Measurements from ENCODE around the gene MAGT1. TPM values are rescaled to one million over a fixed set of nuclear protein-coding genes. Genes with fewer than 3 reads are reported as not detected.

The MAGT1 gene
- total and polyA plus RNA-seq, 4 experiments from 2014 or later, result 29.5 to 52.7 (median 38.7) TPM

- Mint-ChIP-seq H3K36me3 (no peaks in the 10 kb centered on the region), H3K9me3 (no peaks in the 10 kb centered on the region), H3K4me1 (no peaks in the 10 kb centered on the region), H3K4me3 (no peak overlapping the region), H3K27ac (no peak overlapping the region), H3K27me3 (no peaks in the 10 kb centered on the region)
- no peaks in the 10 kb centered on the region for H3K4me1 ChIP-seq (ENCODE audit: insufficient read depth, low read length)
- POLR2A ChIA-PET (ENCODE audit: partially characterized antibody), result no interaction called here
- no peak overlapping the region for H3K4me3 ChIP-seq (ENCODE audit: low read length in 2 of 2)
- DNase-seq, result no peak
- no peaks in the 10 kb centered on the region for H3K27me3 ChIP-seq (ENCODE audit: insufficient read depth, low read length)
- H3K27ac ChIP-seq (ENCODE audit: low read depth, low read length), result no peak overlapping the region
- no peaks in the 10 kb centered on the region for H3K36me3 ChIP-seq (ENCODE audit: insufficient read depth, low read length)
- CTCF ChIA-PET (ENCODE audit: partially characterized antibody), result no interaction called here
- no peaks in the 10 kb centered on the region for H3K9me3 ChIP-seq (ENCODE audit: control insufficient read depth in 1 of 2, low read length in 2 of 2)
- intact Hi-C loops (cut with micrococcal nuclease), result no loop called here
Observed at GRCh38 chrX:77793946-77794345, 101.3 kb downstream of the MAGT1 start.

- POLR2A ChIA-PET (ENCODE audit: partially characterized antibody), result interaction anchor here (1.0 kb wide), 1 partner anchor 24 kb away, joined by 3 read pairs; no protein-coding TSS in a partner anchor
- intact Hi-C loops (cut with micrococcal nuclease), result loop anchor here (5.0 to 10.0 kb wide), 2 partner anchors 73 to 124 kb away; partner anchors contain the start of gene ATP7A
Observed at GRCh38 chrX:77788050-77788449, 107.2 kb downstream of the MAGT1 start.

GRCh38 chrX:77786365-77786680, 108.9 kb downstream of the MAGT1 start:
- DNase-seq, result no peak
- no peaks in the 10 kb centered on the region for H3K9me3 ChIP-seq (ENCODE audit: control insufficient read depth in 1 of 2, low read length in 2 of 2)
- peak overlapping the region; percentile 51 to 57 for H3K4me3 ChIP-seq (ENCODE audit: low read length in 2 of 2)
- intact Hi-C loops (cut with micrococcal nuclease), result loop anchor here (2.0 to 10.0 kb wide), 3 partner anchors 72 to 318 kb away; partner anchors contain the start of genes ATP7A and PGK1
- peaks cover 44% of the 10 kb centered on the region for H3K4me1 ChIP-seq (ENCODE audit: insufficient read depth, low read length)
- peaks cover 3 to 8% of the 10 kb centered on the region in 2 donors for H3K36me3 Mint-ChIP-seq
- H3K36me3 ChIP-seq (ENCODE audit: insufficient read depth, low read length), result no peaks in the 10 kb centered on the region
- H3K27ac ChIP-seq (ENCODE audit: low read depth, low read length), result peak overlapping the region; percentile 90
- no peaks in the 10 kb centered on the region for H3K9me3 Mint-ChIP-seq
- H3K4me3 Mint-ChIP-seq, result peak overlapping the region; percentile 98 to 100 (median 99)
- peaks cover 10 to 52% (median 24%) of the 10 kb centered on the region in 4 donors for H3K4me1 Mint-ChIP-seq
- H3K27ac Mint-ChIP-seq, result peak overlapping the region; percentile 99 to 100 (median 100)
- CTCF ChIA-PET (ENCODE audit: partially characterized antibody), result no interaction called here
- no peaks in the 10 kb centered on the region for H3K27me3 Mint-ChIP-seq
- POLR2A ChIA-PET (ENCODE audit: partially characterized antibody), result interaction anchor here (1.0 kb wide), 3 partner anchors 71 to 111 kb away, joined by 3 to 7 read pairs (median 3); partner anchors contain the start of gene MAGT1
- H3K27me3 ChIP-seq (ENCODE audit: insufficient read depth, low read length), result no peaks in the 10 kb centered on the region

More at GRCh38 chrX:77788050-77788449, 107.2 kb downstream of the MAGT1 start:
- no peaks in the 10 kb centered on the region for H3K27me3 ChIP-seq (ENCODE audit: insufficient read depth, low read length)
- peaks cover 10 to 43% (median 17%) of the 10 kb centered on the region in 4 donors for H3K4me1 Mint-ChIP-seq
- H3K36me3 Mint-ChIP-seq, result peaks cover 3 to 8% of the 10 kb centered on the region in 2 donors
- peak overlapping the region; percentile 46 for H3K27ac ChIP-seq (ENCODE audit: low read depth, low read length)
- peak overlapping the region; percentile 36 to 47 for H3K4me3 ChIP-seq (ENCODE audit: low read length in 2 of 2)
- no peaks in the 10 kb centered on the region for H3K9me3 ChIP-seq (ENCODE audit: control insufficient read depth in 1 of 2, low read length in 2 of 2)
- peak overlapping the region; percentile 68 to 99 (median 88) for H3K27ac Mint-ChIP-seq
- peak; percentile 41 to 60 (median 54) for DNase-seq
- peak overlapping the region; percentile 69 to 99 (median 84) for H3K4me3 Mint-ChIP-seq
- H3K9me3 Mint-ChIP-seq, result no peaks in the 10 kb centered on the region
- no peaks in the 10 kb centered on the region for H3K27me3 Mint-ChIP-seq
- CTCF ChIA-PET (ENCODE audit: partially characterized antibody), result interaction anchor here (1.5 kb wide), 1 partner anchor 111 kb away, joined by 3 read pairs; the partner anchor contains the start of gene COX7B
- H3K4me1 ChIP-seq (ENCODE audit: insufficient read depth, low read length), result peaks cover 28% of the 10 kb centered on the region
- H3K36me3 ChIP-seq (ENCODE audit: insufficient read depth, low read length), result no peaks in the 10 kb centered on the region

GRCh38 chrX:77785486-77786364, 109.5 kb downstream of the MAGT1 start, which contains the start of gene ATRX:
Gene ATRX, minus strand, starts transcription at chrX:77786216. Its CDS starts 215 bp downstream, at chrX:77786001.
- peak within 1 kb of the TSS; percentile 98 to 100 (median 99) for H3K4me3 Mint-ChIP-seq
- Histone ChIP-seq H3K36me3 (ENCODE audit: insufficient read depth, low read length) (no peaks in the 10 kb centered on the region), H3K4me3 (ENCODE audit: low read length in 2 of 2) (peak within 1 kb of the TSS; percentile 54 to 57), H3K27ac (ENCODE audit: low read depth, low read length) (peak within 1 kb of the TSS; percentile 90), H3K9me3 (ENCODE audit: control insufficient read depth in 1 of 2, low read length in 2 of 2) (no peaks in the 10 kb centered on the region), H3K4me1 (ENCODE audit: insufficient read depth, low read length) (peaks cover 45% of the 10 kb centered on the region), H3K27me3 (ENCODE audit: insufficient read depth, low read length) (no peaks in the 10 kb centered on the region)
- peaks cover 10 to 55% (median 26%) of the 10 kb centered on the region in 4 donors for H3K4me1 Mint-ChIP-seq
- intact Hi-C loops (cut with micrococcal nuclease), result loop anchor here (1.0 to 10.0 kb wide), 4 partner anchors 71 to 319 kb away; partner anchors contain the start of genes ATP7A, MAGT1 and PGK1
- H3K27ac Mint-ChIP-seq, result peak within 1 kb of the TSS; percentile 99 to 100 (median 100)
- H3K36me3 Mint-ChIP-seq, result peaks cover 3 to 8% of the 10 kb centered on the region in 2 donors
- POLR2A ChIA-PET (ENCODE audit: partially characterized antibody), result interaction anchor here (0.7 to 1.3 kb wide), 4 partner anchors 110 to 319 kb away, joined by 3 to 7 read pairs (median 4); partner anchors contain the start of genes COX7B, MAGT1 and PGK1
- no peaks in the 10 kb centered on the region for H3K9me3 Mint-ChIP-seq
- DNase-seq, result peak; percentile 80 to 87 (median 82)
- CTCF ChIA-PET (ENCODE audit: partially characterized antibody), result no interaction called here
- H3K27me3 Mint-ChIP-seq, result no peaks in the 10 kb centered on the region

- peaks cover 0 to 5% of the 10 kb centered on the region in 2 donors for H3K36me3 Mint-ChIP-seq
- H3K27me3 Mint-ChIP-seq, result no peaks in the 10 kb centered on the region
- Histone ChIP-seq H3K36me3 (ENCODE audit: insufficient read depth, low read length) (no peaks in the 10 kb centered on the region), H3K4me1 (ENCODE audit: insufficient read depth, low read length) (peaks cover 45% of the 10 kb centered on the region), H3K9me3 (ENCODE audit: control insufficient read depth in 1 of 2, low read length in 2 of 2) (no peaks in the 10 kb centered on the region), H3K27me3 (ENCODE audit: insufficient read depth, low read length) (no peaks in the 10 kb centered on the region), H3K27ac (ENCODE audit: low read depth, low read length) (no peak overlapping the region), H3K4me3 (ENCODE audit: low read length in 2 of 2) (no peak overlapping the region)
- H3K9me3 Mint-ChIP-seq, result no peaks in the 10 kb centered on the region
- ChIA-PET CTCF (ENCODE audit: partially characterized antibody) (interaction anchor here (0.7 kb wide), 1 partner anchor 122 kb away, joined by 3 read pairs; no protein-coding TSS in a partner anchor), POLR2A (ENCODE audit: partially characterized antibody) (interaction anchor here (0.6 kb wide), 1 partner anchor 55 kb away, joined by 3 read pairs; no protein-coding TSS in a partner anchor)
- H3K4me3 Mint-ChIP-seq, result peak overlapping the region in 3 of 8 donors; percentile 2 to 74 (median 71)
- intact Hi-C loops (cut with micrococcal nuclease), result loop anchor here (10.0 kb wide), 1 partner anchor 65 kb away; no protein-coding TSS in a partner anchor
- H3K4me1 Mint-ChIP-seq, result peaks cover 18 to 58% (median 42%) of the 10 kb centered on the region in 4 donors
- no peak for DNase-seq
- peak overlapping the region in 4 of 7 donors; percentile 1 to 64 (median 45) for H3K27ac Mint-ChIP-seq
Observed at GRCh38 chrX:77779695-77780094, 115.5 kb downstream of the MAGT1 start.

- H3K4me1 Mint-ChIP-seq, result peaks cover 19 to 54% (median 33%) of the 10 kb centered on the region in 4 donors
- no peaks in the 10 kb centered on the region for H3K27me3 Mint-ChIP-seq
- Histone ChIP-seq H3K27me3 (ENCODE audit: insufficient read depth, low read length) (no peaks in the 10 kb centered on the region), H3K27ac (ENCODE audit: low read depth, low read length) (no peak overlapping the region), H3K4me1 (ENCODE audit: insufficient read depth, low read length) (peaks cover 24% of the 10 kb centered on the region), H3K9me3 (ENCODE audit: control insufficient read depth in 1 of 2, low read length in 2 of 2) (no peaks in the 10 kb centered on the region), H3K36me3 (ENCODE audit: insufficient read depth, low read length) (no peaks in the 10 kb centered on the region), H3K4me3 (ENCODE audit: low read length in 2 of 2) (no peak overlapping the region)
- H3K4me3 Mint-ChIP-seq, result peak overlapping the region in 2 of 8 donors; percentile 11 to 32
- ChIA-PET POLR2A (ENCODE audit: partially characterized antibody) (no interaction called here), CTCF (ENCODE audit: partially characterized antibody) (no interaction called here)
- DNase-seq, result no peak
- intact Hi-C loops (cut with micrococcal nuclease), result no loop called here
- H3K36me3 Mint-ChIP-seq, result peaks cover 0 to 5% of the 10 kb centered on the region in 2 donors
- no peak overlapping the region for H3K27ac Mint-ChIP-seq
- H3K9me3 Mint-ChIP-seq, result no peaks in the 10 kb centered on the region
Observed at GRCh38 chrX:77776659-77777058, 118.6 kb downstream of the MAGT1 start.

Data from CD4-positive, alpha-beta memory T cell (primary cell).